CD4-positive, alpha-beta T cell (primary cell): ENCODE results near the gene SYNGR3. TPM values are rescaled to one million over a fixed set of nuclear protein-coding genes. Genes with fewer than 3 reads are reported as not detected.

Experiments used
- ATAC-seq: fragments of 200-7000 bp; cut with Tn5 transposase; one replicate; pipeline ENCODE4 v1.10.0; 2022; ENCODE audit warnings: mild to moderate bottlenecking; ENCODE audit not compliant: poor library complexity
- CTCF ChIA-PET: fragments of 350-600 bp; sonication (Branson Sonifier 250); formaldehyde crosslinking; loops from one replicate; lab custom pipeline; 2021; ENCODE audit warnings: antibody characterized with exemption, inconsistent platforms; lab: Charles Lee
- POLR2A ChIA-PET: fragments of 350-600 bp; sonication (Branson Sonifier 250); formaldehyde crosslinking; loops from one replicate; lab custom pipeline; 2021; ENCODE audit warnings: antibody characterized with exemption, inconsistent platforms; lab: Charles Lee
- DNase-seq, 14 experiments: peaks; one replicate each; pipeline ENCODE4 v3.0.0-alpha.2; 2013 to 2020; ENCODE audit warnings: mixed read lengths in 2 of 14
- H3K27ac ChIP-seq, 2 donors: one replicate each; pipeline versions ENCODE4 v1.5.1 to v1.7.0; 2013; ENCODE audit warnings: low read length in 2 of 2, low read depth in 1 of 2, mild to moderate bottlenecking in 1 of 2
- H3K27me3 ChIP-seq, 2 experiments: 1 replicate in 1 of 2; 2 replicates in 1 of 2; pipeline versions ENCODE4 v1.6.1 to v1.7.0; 2013; ENCODE audit warnings: low read length in 2 of 2, control low read depth in 1 of 2, mild to moderate bottlenecking in 1 of 2, moderate library complexity in 1 of 2; ENCODE audit not compliant: insufficient read depth in 2 of 2, control insufficient read depth in 1 of 2
- H3K36me3 ChIP-seq: one replicate; pipeline ENCODE4 v1.6.1; 2013; ENCODE audit warnings: low read length, control low read depth; ENCODE audit not compliant: insufficient read depth
- H3K4me1 ChIP-seq: one replicate; pipeline ENCODE4 v1.6.1; 2013; ENCODE audit warnings: low read length, control low read depth; ENCODE audit not compliant: insufficient read depth
- H3K4me3 ChIP-seq: one replicate; pipeline ENCODE4 v1.5.1; 2013; ENCODE audit warnings: mild to moderate bottlenecking, low read length, moderate library complexity
- H3K9me3 ChIP-seq, 2 experiments: 1 replicate in 1 of 2; 2 replicates in 1 of 2; pipeline versions ENCODE4 v1.6.1 to v1.7.0; 2013; ENCODE audit warnings: low read length in 2 of 2, mild to moderate bottlenecking in 2 of 2, control low read depth in 1 of 2, moderate library complexity in 1 of 2; ENCODE audit not compliant: control insufficient read depth in 1 of 2, insufficient read depth in 1 of 2
- H3K27ac Mint-ChIP-seq: one replicate; pipeline ENCODE4 v1.8.0; 2020; ENCODE audit warnings: mixed read lengths
- H3K27me3 Mint-ChIP-seq: one replicate; pipeline ENCODE4 v1.8.0; 2021; ENCODE audit warnings: mixed read lengths
- H3K36me3 Mint-ChIP-seq: one replicate; pipeline ENCODE4 v1.8.0; 2021; ENCODE audit warnings: low read depth, mixed read lengths
- H3K4me1 Mint-ChIP-seq: one replicate; pipeline ENCODE4 v1.8.0; 2021; ENCODE audit warnings: low read depth, mixed read lengths
- H3K4me3 Mint-ChIP-seq: one replicate; pipeline ENCODE4 v1.8.0; 2020; ENCODE audit warnings: mild to moderate bottlenecking, mixed read lengths
- H3K9me3 Mint-ChIP-seq: one replicate; pipeline ENCODE4 v1.8.0; 2020; ENCODE audit warnings: mixed read lengths
- CTCF ChIP-seq: fragments of 200-600 bp; IDR thresholded peaks from one replicate; pipeline ENCODE4 v1.8.0; 2022; ENCODE audit warnings: antibody characterized with exemption, mild to moderate bottlenecking
- intact Hi-C, 2 experiments: fragments of 100-400 bp; cut with DNase I in 1 of 2; cut with micrococcal nuclease in 1 of 2; formaldehyde crosslinking; loops; one replicate each; pipeline versions ENCODE4 v1.15.1 to v1.9.0; 2023 to 2025; cut with DNase I, micrococcal nuclease
- total RNA-seq, 174 experiments: library from RNA in 2 of 174; stranded (reverse) in 2 of 174; gene quantifications; one replicate each; pipeline ENCODE4 v1.2.3 and lab custom pipeline; 2021 to 2026

SYNGR3 gene
- total RNA-seq, 2 experiments from 2014 or later, result 3.8 to 3.9 TPM

- TF ChIP-seq CTCF, result no peak
- Histone ChIP-seq H3K9me3 (no peaks in the 10 kb centered on the region), H3K4me1 (peaks cover 18% of the 10 kb centered on the region), H3K27ac (no peak overlapping the region), H3K4me3 (no peak overlapping the region), H3K36me3 (peaks cover 62% of the 10 kb centered on the region), H3K27me3 (no peaks in the 10 kb centered on the region)
- Mint-ChIP-seq H3K36me3 (peaks cover 38% of the 10 kb centered on the region), H3K27ac (no peak overlapping the region), H3K4me1 (no peaks in the 10 kb centered on the region), H3K27me3 (no peaks in the 10 kb centered on the region), H3K4me3 (no peak overlapping the region), H3K9me3 (no peaks in the 10 kb centered on the region)
- ATAC-seq (no peak), DNase-seq (no peak)
- ChIA-PET POLR2A (no interaction called here), CTCF (no interaction called here)
- intact Hi-C loops, result no loop called here
These were observed 10.2 kb downstream of the SYNGR3 start for GRCh38 chr16:1999866-2000514.

- Mint-ChIP-seq H3K36me3 (peaks cover 38% of the 10 kb centered on the region), H3K4me3 (no peak overlapping the region), H3K27ac (no peak overlapping the region), H3K4me1 (peaks cover 6% of the 10 kb centered on the region), H3K27me3 (no peaks in the 10 kb centered on the region), H3K9me3 (no peaks in the 10 kb centered on the region)
- intact Hi-C loops, result no loop called here
- Histone ChIP-seq H3K27me3 (no peaks in the 10 kb centered on the region), H3K9me3 (no peaks in the 10 kb centered on the region), H3K4me1 (peaks cover 27% of the 10 kb centered on the region), H3K36me3 (peaks cover 64% of the 10 kb centered on the region), H3K27ac (no peak overlapping the region), H3K4me3 (no peak overlapping the region)
- ChIA-PET CTCF (no interaction called here), POLR2A (no interaction called here)
- DNase-seq, result no peak
- TF ChIP-seq CTCF, result no peak
- no peak for ATAC-seq
These were observed 11.3 kb downstream of the SYNGR3 start for GRCh38 chr16:2001035-2001434.

GRCh38 chr16:2001456-2002355 is 11.9 kb downstream of the SYNGR3 start:
- Histone ChIP-seq H3K4me1 (peaks cover 34% of the 10 kb centered on the region), H3K27me3 (no peaks in the 10 kb centered on the region), H3K36me3 (peaks cover 64% of the 10 kb centered on the region), H3K27ac (no peak overlapping the region), H3K4me3 (no peak overlapping the region), H3K9me3 (no peaks in the 10 kb centered on the region)
- TF ChIP-seq CTCF, result no peak
- H3K27ac Mint-ChIP-seq, result no peak overlapping the region
- intact Hi-C loops, result no loop called here
- H3K36me3 Mint-ChIP-seq, result peaks cover 38% of the 10 kb centered on the region
- no peak for DNase-seq
- peaks cover 12% of the 10 kb centered on the region for H3K4me1 Mint-ChIP-seq
- ATAC-seq, result no peak
- no peaks in the 10 kb centered on the region for H3K27me3 Mint-ChIP-seq
- POLR2A ChIA-PET, result no interaction called here
- CTCF ChIA-PET, result no interaction called here
- H3K4me3 Mint-ChIP-seq, result no peak overlapping the region
- no peaks in the 10 kb centered on the region for H3K9me3 Mint-ChIP-seq
